Activated gamma-delta T cell (primary cell): ENCODE measurements around the gene METTL8.
"Not testable (repeated sequence)": the region's sequence is repeated elsewhere in the genome, so short reads cannot be mapped to it uniquely, and the experiment has no call there.

ENCODE experiments used
- DNase-seq: peaks from one replicate; lab custom pipeline; 2025; lab: John Stamatoyannopoulos, UW

Gene METTL8

DNA sequence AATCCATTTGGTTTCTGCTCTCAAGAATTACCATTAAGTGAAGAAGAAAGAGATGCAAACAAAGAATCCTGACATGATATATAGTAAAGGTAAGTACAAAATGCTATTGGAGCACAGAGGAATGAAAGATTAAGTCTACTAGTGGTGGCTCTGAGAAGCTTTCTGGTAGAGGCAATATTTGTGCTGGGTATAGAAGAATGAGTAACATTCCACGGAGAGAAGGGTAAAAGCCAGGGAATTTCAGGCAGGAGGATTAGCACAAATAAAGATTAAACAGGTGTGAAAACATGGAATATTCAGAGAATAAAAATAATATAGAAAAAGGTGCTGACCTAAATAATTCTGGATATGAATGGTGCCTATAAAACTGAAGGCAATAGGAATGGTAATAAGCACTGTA lies 31.8 kb downstream of the METTL8 start:
- no peak for DNase-seq

DNA sequence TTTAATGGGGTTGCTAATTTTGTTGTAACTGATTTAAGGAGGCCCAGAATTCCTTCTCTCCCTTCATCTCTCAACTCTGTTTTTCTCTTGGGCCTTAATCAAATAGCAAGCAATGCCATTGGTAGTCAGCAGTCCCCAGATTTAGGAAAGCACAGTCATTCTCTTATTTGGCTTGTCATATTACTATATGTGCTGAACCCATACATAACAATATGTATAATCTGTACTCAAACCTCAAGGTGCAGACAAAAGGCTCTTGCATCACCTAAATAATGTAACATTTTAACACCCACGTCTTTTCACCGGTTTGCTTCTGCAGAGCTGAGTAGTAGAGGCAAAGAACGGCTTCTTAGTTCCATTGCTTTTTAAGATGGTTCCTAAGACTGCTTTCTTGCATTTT lies 33.4 kb downstream of the METTL8 start:
- no peak for DNase-seq

GRCh38 chr2:171399292-171399691 lies 34.5 kb downstream of the METTL8 start:
- no peak for DNase-seq

DNA sequence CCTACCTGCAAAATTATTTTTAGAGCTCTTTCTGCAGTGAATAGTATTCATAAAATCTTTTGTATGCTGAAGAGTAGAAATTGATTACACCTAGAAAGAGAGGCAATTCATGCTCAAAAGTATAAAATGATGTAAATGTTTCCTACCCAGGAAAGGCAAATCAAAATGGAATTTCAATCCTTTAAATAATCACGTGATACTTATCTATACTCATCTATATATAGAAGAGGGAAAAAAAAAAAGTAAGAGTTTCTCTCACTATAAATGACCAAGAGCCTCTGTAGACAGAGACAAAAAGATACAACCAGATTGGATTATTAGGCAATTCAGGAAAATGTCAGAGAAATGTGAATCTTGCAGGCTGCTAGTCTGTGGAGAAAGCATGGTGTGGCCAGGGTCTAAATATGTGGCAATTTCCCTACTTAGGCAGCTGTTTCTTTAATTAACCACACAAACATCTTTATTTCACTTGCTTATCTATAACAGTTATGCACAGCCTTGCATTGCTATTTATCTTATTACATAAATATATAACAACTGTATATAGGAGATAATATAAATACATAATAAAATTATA lies 39.5 kb downstream of the METTL8 start:
- DNase-seq: no peak

GRCh38 chr2:171393487-171393886 lies 40.3 kb downstream of the METTL8 start:
- DNase-seq: no peak

DNA sequence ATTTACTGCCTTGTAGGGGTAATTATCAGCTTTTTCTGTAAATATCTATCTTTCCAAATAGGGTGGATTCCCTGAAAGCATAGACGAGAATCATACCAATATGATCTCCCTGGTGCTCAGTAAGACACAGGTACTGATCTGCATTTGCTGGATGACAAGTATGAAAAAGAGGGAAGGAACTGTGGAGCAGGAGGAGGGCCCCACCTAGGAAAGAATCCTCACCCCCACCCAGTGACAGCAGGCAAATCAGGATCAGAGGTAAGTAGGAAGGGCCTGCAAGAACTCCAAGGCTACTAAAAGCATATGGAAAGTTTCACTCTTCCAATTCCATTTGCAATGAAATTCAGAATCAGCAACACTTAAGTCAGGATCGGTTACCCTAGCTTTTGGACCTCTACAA lies 42.3 kb downstream of the METTL8 start:
- DNase-seq: no peak

DNA sequence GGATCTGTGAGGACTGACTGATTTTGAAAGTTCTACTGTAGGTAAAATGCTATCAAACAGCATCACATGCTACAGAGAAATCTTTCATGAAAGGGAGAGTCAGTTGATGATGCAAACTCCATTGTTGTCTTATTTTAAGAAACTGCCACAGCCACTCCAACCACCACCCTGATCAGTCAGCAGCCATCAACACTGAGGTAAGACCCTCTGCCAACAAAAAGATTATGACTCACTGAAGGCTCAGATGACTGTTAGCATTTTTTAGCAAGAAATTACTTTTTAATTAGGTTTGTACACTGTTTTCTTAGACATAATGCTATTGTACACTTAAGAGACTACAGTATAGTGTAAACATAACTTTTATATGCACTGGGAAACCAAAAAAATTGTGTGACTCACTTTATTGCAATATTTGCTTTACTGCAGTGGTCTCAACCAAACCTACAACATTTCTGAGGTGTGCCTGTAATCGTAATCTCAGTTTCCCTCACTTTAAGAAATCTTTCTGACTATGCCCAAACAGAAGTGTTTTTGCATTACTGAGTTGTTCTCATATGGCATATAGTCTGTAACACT lies 42.8 kb downstream of the METTL8 start:
- DNase-seq: no peak

- no peak for DNase-seq
Observed at GRCh38 chr2:171389780-171390179, 44.0 kb downstream of the METTL8 start.

DNA sequence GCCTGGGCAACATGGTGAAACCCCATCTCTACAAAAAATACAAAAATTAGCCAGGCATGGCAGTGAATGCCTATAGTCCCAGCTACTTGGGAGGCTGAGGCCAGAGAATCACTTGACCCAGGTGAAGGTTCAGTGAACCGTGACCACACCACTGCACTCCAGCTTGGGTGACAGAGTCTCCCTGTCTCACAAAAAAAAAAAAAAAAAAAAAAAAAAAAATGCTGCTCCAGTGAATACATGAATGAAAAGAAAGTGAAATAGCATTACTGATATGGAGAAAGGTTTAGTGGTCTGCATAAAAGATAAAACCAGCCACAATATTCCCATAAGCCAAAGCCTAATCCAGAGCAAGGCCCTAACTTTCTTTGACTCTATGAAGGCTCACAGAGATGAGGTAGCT lies 44.5 kb downstream of the METTL8 start:
- DNase-seq: no peak

DNA sequence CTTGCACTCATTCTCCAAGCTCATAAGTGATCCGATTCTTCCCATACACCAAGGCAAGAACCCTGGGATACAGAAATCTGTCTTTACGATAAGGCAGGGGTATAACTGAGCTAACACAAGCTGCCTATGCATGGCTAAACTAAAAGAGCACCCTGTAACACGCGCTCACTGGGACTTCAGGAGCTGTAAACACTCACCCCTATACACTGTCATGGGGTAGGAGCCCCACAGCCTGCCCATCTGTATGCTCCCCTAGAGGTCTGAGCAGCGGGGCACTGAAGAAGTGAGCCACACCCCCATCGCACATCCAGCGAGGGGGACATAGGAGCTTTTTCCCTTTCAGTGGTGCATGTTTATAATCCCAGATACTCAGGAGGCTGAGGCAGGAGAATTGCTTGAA lies 46.7 kb downstream of the METTL8 start:
- no peak for DNase-seq

- DNase-seq: no peak
Observed at GRCh38 chr2:171386627-171387026, 47.2 kb downstream of the METTL8 start.

- no peak for DNase-seq
Observed at GRCh38 chr2:171383134-171383533, 50.7 kb downstream of the METTL8 start.

GRCh38 chr2:171382175-171382574 lies 51.6 kb downstream of the METTL8 start:
- DNase-seq: not testable (repeated sequence)

GRCh38 chr2:171377852-171378251 lies 55.9 kb downstream of the METTL8 start:
- not testable (repeated sequence) for DNase-seq

DNA sequence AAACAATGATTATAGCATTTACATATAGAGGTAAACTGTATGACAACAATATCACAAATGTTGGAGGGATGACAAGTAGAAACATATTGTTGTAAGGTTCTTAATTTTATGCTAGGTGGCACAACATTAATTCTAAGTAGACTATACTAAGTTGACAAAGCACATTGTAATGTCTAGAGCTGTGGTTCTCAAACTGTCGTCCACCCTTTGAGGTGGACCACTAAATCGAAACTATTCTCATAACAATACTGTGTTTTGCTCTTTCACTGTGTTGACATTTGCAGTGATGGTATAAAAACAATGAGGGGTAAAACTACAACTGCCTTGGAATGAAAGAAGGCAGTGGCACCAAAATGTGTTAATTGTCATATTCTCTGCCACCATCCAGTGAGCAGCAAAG lies 66.1 kb downstream of the METTL8 start:
- no peak for DNase-seq

DNA sequence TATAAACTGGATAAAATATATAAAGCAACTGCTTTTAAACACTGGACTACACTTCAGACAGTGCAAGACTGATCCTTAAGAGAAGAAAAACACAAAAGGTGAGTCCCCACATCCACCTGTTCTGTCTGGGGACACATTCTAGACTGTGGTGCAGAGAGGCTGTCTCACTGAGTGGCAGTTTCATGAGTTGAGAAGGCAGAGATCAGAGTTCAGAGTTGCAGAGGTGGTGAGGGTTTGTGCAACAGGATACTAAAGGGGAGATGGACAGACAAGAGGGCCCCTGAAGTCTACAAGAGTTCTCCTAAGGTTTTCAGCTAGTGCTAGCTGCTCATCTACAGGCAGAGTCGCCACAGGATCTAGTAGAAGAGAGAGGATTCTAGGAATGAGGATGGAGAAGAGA lies 68.0 kb downstream of the METTL8 start:
- no peak for DNase-seq

DNA sequence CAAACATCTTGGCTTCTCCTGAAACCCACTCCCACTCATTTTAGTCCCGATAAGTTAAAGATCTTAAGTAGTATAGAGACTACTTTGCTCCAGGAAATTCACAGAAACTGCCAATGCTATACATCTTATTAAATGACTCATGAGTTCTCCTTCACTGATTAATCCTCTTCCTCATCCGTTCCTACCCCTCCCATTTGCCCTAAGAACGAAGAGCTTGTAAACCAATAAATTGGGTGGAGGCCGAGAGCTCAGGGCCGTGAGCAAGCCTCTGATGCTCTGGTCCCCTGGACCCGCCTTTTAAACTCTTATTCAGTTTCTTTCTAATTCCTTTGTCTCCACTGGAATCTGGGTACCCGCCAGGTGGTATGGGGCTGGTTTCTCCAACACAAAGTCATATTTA lies 68.6 kb downstream of the METTL8 start:
- DNase-seq: no peak

- DNase-seq: no peak
Observed at GRCh38 chr2:171362396-171362795, 71.4 kb downstream of the METTL8 start.

- no peak for DNase-seq
Observed at GRCh38 chr2:171360905-171361304, 72.9 kb downstream of the METTL8 start.

GRCh38 chr2:171353746-171354145 lies 80.0 kb downstream of the METTL8 start:
- DNase-seq: not testable (repeated sequence)

DNA sequence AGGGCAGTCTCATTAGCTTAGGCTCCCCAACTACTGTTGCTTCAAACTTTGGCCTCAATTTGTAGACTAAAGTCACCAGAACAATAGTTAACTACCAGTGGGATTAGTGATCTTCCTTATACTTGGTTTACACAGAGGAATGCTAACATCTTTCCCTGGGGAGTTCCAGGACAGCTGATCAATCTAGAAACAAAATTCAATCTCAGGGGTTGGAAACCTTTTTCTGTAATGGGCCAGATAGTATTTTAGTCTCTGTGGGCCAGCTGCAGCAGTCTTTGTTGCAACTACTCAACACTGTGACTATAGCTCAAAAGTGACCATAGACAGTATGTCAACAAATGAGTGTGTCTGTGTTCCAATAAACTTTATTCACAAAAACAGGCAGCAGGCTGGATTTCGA lies 85.7 kb downstream of the METTL8 start:
- no peak for DNase-seq

- no peak for DNase-seq
Observed at GRCh38 chr2:171347591-171348032, 86.2 kb downstream of the METTL8 start.

DNA sequence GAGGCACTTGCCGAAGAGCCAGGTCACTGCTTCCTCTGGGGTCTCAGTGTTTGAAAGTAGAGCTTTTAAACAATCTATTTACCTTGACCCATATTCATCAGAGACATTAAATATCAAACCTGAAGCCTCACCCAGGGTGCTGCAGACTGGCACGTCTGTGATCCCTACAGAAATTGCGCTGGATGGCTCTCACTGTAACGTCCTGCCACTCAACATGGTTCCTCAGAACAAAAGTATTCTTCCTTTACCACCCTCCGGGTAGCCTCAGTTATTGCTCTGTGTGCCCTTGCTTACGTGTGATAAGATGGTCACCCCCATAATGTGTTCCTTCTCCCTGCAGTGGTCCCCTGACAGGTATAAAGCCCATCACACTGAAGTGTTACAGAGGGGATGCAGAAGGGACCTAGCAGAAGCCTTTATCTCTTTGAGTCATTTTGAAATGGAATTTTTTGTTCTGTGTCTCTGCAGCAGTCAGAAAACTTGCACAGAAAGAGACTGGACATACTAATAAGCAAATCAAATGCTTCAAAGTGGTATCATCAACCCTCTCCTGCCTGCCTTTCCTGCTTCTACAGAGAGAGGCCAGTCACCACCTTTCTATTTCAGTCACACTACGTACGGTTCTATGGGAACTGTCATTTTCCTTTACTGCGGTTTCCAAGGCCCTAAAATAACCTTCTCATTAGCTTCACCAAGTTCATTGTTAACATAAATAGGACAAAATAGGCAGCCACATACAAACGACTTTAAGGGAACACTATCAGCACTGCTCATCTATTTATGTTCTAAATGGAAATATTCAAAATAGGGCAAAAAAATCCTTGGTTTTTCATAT lies 86.8 kb downstream of the METTL8 start:
- no peak for DNase-seq
